ENCODE data around the gene MX2.

MX2 gene

GRCh38 chr21:41398831-41399230, 37.0 kb downstream of the MX2 start:
- Histone ChIP-seq H3K9ac (ENCODE audit: low read depth, low read length) (no peak overlapping the region), H3K4me1 (ENCODE audit: control insufficient read depth, insufficient read depth, low read length) (no peaks in the 10 kb centered on the region), H3K4me3 (ENCODE audit: low read length) (no peak overlapping the region), H3K27me3 (ENCODE audit: control insufficient read depth, insufficient read depth, low read length) (peaks cover 4% of the 10 kb centered on the region), H3K36me3 (ENCODE audit: insufficient read depth, low read length) (no peaks in the 10 kb centered on the region), H3K4me2 (ENCODE audit: low read length) (no peak overlapping the region), H3K9me3 (replicated peaks; ENCODE audit: low read length) (no peaks in the 10 kb centered on the region)

- Histone ChIP-seq H3K4me3 (ENCODE audit: low read length) (no peak overlapping the region), H3K4me2 (ENCODE audit: low read length) (no peak overlapping the region), H3K9ac (ENCODE audit: low read depth, low read length) (no peak overlapping the region), H3K27me3 (ENCODE audit: control insufficient read depth, insufficient read depth, low read length) (peaks cover 4% of the 10 kb centered on the region), H3K36me3 (ENCODE audit: insufficient read depth, low read length) (no peaks in the 10 kb centered on the region), H3K4me1 (ENCODE audit: control insufficient read depth, insufficient read depth, low read length) (no peaks in the 10 kb centered on the region), H3K9me3 (replicated peaks; ENCODE audit: low read length) (no peaks in the 10 kb centered on the region)
Observed at GRCh38 chr21:41399246-41399800, 37.5 kb downstream of the MX2 start.

- Histone ChIP-seq H3K4me2 (ENCODE audit: low read length) (no peak overlapping the region), H3K4me1 (ENCODE audit: control insufficient read depth, insufficient read depth, low read length) (no peaks in the 10 kb centered on the region), H3K27me3 (ENCODE audit: control insufficient read depth, insufficient read depth, low read length) (peaks cover 3% of the 10 kb centered on the region), H3K36me3 (ENCODE audit: insufficient read depth, low read length) (no peaks in the 10 kb centered on the region), H3K9me3 (replicated peaks; ENCODE audit: low read length) (no peaks in the 10 kb centered on the region), H3K9ac (ENCODE audit: low read depth, low read length) (no peak overlapping the region), H3K4me3 (ENCODE audit: low read length) (no peak overlapping the region)
Observed at GRCh38 chr21:41402231-41402630, 40.4 kb downstream of the MX2 start.

- Histone ChIP-seq H3K9ac (ENCODE audit: low read depth, low read length) (no peak overlapping the region), H3K9me3 (replicated peaks; ENCODE audit: low read length) (no peaks in the 10 kb centered on the region), H3K36me3 (ENCODE audit: insufficient read depth, low read length) (no peaks in the 10 kb centered on the region), H3K4me3 (ENCODE audit: low read length) (no peak overlapping the region), H3K4me1 (ENCODE audit: control insufficient read depth, insufficient read depth, low read length) (no peaks in the 10 kb centered on the region), H3K4me2 (ENCODE audit: low read length) (no peak overlapping the region), H3K27me3 (ENCODE audit: control insufficient read depth, insufficient read depth, low read length) (peaks cover 5% of the 10 kb centered on the region)
Observed at GRCh38 chr21:41402796-41403195, 41.0 kb downstream of the MX2 start.

- Histone ChIP-seq H3K4me1 (ENCODE audit: control insufficient read depth, insufficient read depth, low read length) (no peaks in the 10 kb centered on the region), H3K9ac (ENCODE audit: low read depth, low read length) (no peak overlapping the region), H3K27me3 (ENCODE audit: control insufficient read depth, insufficient read depth, low read length) (peaks cover 5% of the 10 kb centered on the region), H3K4me2 (ENCODE audit: low read length) (no peak overlapping the region), H3K4me3 (ENCODE audit: low read length) (no peak overlapping the region), H3K36me3 (ENCODE audit: insufficient read depth, low read length) (no peaks in the 10 kb centered on the region), H3K9me3 (replicated peaks; ENCODE audit: low read length) (no peaks in the 10 kb centered on the region)
Observed at GRCh38 chr21:41403331-41403730, 41.5 kb downstream of the MX2 start.

GRCh38 chr21:41403966-41404365, 42.1 kb downstream of the MX2 start:
- Histone ChIP-seq H3K27me3 (ENCODE audit: control insufficient read depth, insufficient read depth, low read length) (peaks cover 5% of the 10 kb centered on the region), H3K9me3 (replicated peaks; ENCODE audit: low read length) (no peaks in the 10 kb centered on the region), H3K4me2 (ENCODE audit: low read length) (no peak overlapping the region), H3K36me3 (ENCODE audit: insufficient read depth, low read length) (no peaks in the 10 kb centered on the region), H3K9ac (ENCODE audit: low read depth, low read length) (no peak overlapping the region), H3K4me1 (ENCODE audit: control insufficient read depth, insufficient read depth, low read length) (no peaks in the 10 kb centered on the region), H3K4me3 (ENCODE audit: low read length) (no peak overlapping the region)

- Histone ChIP-seq H3K4me1 (ENCODE audit: control insufficient read depth, insufficient read depth, low read length) (no peaks in the 10 kb centered on the region), H3K9ac (ENCODE audit: low read depth, low read length) (no peak overlapping the region), H3K36me3 (ENCODE audit: insufficient read depth, low read length) (no peaks in the 10 kb centered on the region), H3K27me3 (ENCODE audit: control insufficient read depth, insufficient read depth, low read length) (peaks cover 11% of the 10 kb centered on the region), H3K4me2 (ENCODE audit: low read length) (no peak overlapping the region), H3K9me3 (replicated peaks; ENCODE audit: low read length) (no peaks in the 10 kb centered on the region), H3K4me3 (ENCODE audit: low read length) (no peak overlapping the region)
Observed at GRCh38 chr21:41405321-41405720, 43.5 kb downstream of the MX2 start.

GRCh38 chr21:41406340-41406739, 44.5 kb downstream of the MX2 start:
- Histone ChIP-seq H3K36me3 (ENCODE audit: insufficient read depth, low read length) (no peaks in the 10 kb centered on the region), H3K4me2 (ENCODE audit: low read length) (no peak overlapping the region), H3K4me1 (ENCODE audit: control insufficient read depth, insufficient read depth, low read length) (no peaks in the 10 kb centered on the region), H3K9ac (ENCODE audit: low read depth, low read length) (no peak overlapping the region), H3K9me3 (replicated peaks; ENCODE audit: low read length) (no peaks in the 10 kb centered on the region), H3K4me3 (ENCODE audit: low read length) (no peak overlapping the region), H3K27me3 (ENCODE audit: control insufficient read depth, insufficient read depth, low read length) (peaks cover 11% of the 10 kb centered on the region)

GRCh38 chr21:41407541-41408460, 46.0 kb downstream of the MX2 start:
- Histone ChIP-seq H3K9ac (ENCODE audit: low read depth, low read length) (no peak overlapping the region), H3K4me2 (ENCODE audit: low read length) (no peak overlapping the region), H3K4me3 (ENCODE audit: low read length) (no peak overlapping the region), H3K36me3 (ENCODE audit: insufficient read depth, low read length) (no peaks in the 10 kb centered on the region), H3K4me1 (ENCODE audit: control insufficient read depth, insufficient read depth, low read length) (no peaks in the 10 kb centered on the region), H3K27me3 (ENCODE audit: control insufficient read depth, insufficient read depth, low read length) (peaks cover 14% of the 10 kb centered on the region), H3K9me3 (replicated peaks; ENCODE audit: low read length) (no peaks in the 10 kb centered on the region)

GRCh38 chr21:41410361-41410760, 48.5 kb downstream of the MX2 start:
- H3K36me3 ChIP-seq (ENCODE audit: insufficient read depth, low read length): no peaks in the 10 kb centered on the region
- H3K4me2 ChIP-seq (ENCODE audit: low read length): no peak overlapping the region
- peaks cover 14% of the 10 kb centered on the region for H3K27me3 ChIP-seq (ENCODE audit: control insufficient read depth, insufficient read depth, low read length)
- H3K9me3 ChIP-seq (replicated peaks; ENCODE audit: low read length): no peaks in the 10 kb centered on the region
- H3K9ac ChIP-seq (ENCODE audit: low read depth, low read length): no peak overlapping the region
- H3K4me1 ChIP-seq (ENCODE audit: control insufficient read depth, insufficient read depth, low read length): no peaks in the 10 kb centered on the region
- H3K4me3 ChIP-seq (ENCODE audit: low read length): no peak overlapping the region

- H3K9me3 ChIP-seq (replicated peaks; ENCODE audit: low read length): no peaks in the 10 kb centered on the region
- no peaks in the 10 kb centered on the region for H3K36me3 ChIP-seq (ENCODE audit: insufficient read depth, low read length)
- H3K4me1 ChIP-seq (ENCODE audit: control insufficient read depth, insufficient read depth, low read length): no peaks in the 10 kb centered on the region
- no peak overlapping the region for H3K4me3 ChIP-seq (ENCODE audit: low read length)
- no peak overlapping the region for H3K9ac ChIP-seq (ENCODE audit: low read depth, low read length)
- peaks cover 14% of the 10 kb centered on the region for H3K27me3 ChIP-seq (ENCODE audit: control insufficient read depth, insufficient read depth, low read length)
- H3K4me2 ChIP-seq (ENCODE audit: low read length): no peak overlapping the region
Observed at GRCh38 chr21:41410767-41411448, 49.1 kb downstream of the MX2 start.

All from skeletal muscle satellite cell (primary cell).